HEK293 (cell line): ENCODE measurements around the gene ARHGEF4.

Experiments
- ATF2 ChIP-seq: fragments of 450-650 bp; formaldehyde crosslinking; IDR thresholded peaks from 2 replicates; pipeline ENCODE4 v1.5.1; 2016; ENCODE audit warnings: missing biosample characterization, missing genetic modification characterization, low read depth
- CTCF ChIP-seq: fragments of 450-650 bp; formaldehyde crosslinking; IDR thresholded peaks from 2 replicates; pipeline ENCODE4 v1.5.1; 2016; ENCODE audit warnings: missing biosample characterization, missing genetic modification characterization
- ELK4 ChIP-seq: IDR thresholded peaks from 2 replicates; pipeline ENCODE4 v1.6.1; 2011; ENCODE audit warnings: mild to moderate bottlenecking, low read depth, low read length, borderline replicate concordance
- KLF10 ChIP-seq: fragments of 450-650 bp; IDR thresholded peaks from 2 replicates; pipeline ENCODE4 v1.5.1; 2018; ENCODE audit warnings: missing biosample characterization, mild to moderate bottlenecking, missing genetic modification characterization
- MZF1 ChIP-seq: fragments of 450-650 bp; formaldehyde crosslinking; IDR thresholded peaks from 2 replicates; pipeline ENCODE4 v1.5.1; 2017; ENCODE audit warnings: missing biosample characterization, missing genetic modification characterization, borderline replicate concordance
- PRDM10 ChIP-seq: fragments of 450-650 bp; formaldehyde crosslinking; IDR thresholded peaks from 2 replicates; pipeline ENCODE4 v1.5.1; 2016; ENCODE audit warnings: missing biosample characterization, missing genetic modification characterization
- YY1 ChIP-seq: fragments of 450-650 bp; formaldehyde crosslinking; IDR thresholded peaks from 2 replicates; pipeline ENCODE4 v1.5.1; 2018; ENCODE audit warnings: missing biosample characterization, missing genetic modification characterization
- YY2 ChIP-seq: fragments of 450-650 bp; formaldehyde crosslinking; IDR thresholded peaks from 2 replicates; pipeline ENCODE4 v1.5.1; 2016; ENCODE audit warnings: missing biosample characterization, missing genetic modification characterization
- ZBTB10 ChIP-seq: fragments of 450-650 bp; formaldehyde crosslinking; IDR thresholded peaks from 2 replicates; pipeline ENCODE4 v1.5.1; 2016; ENCODE audit warnings: missing biosample characterization, missing genetic modification characterization
- ZBTB6 ChIP-seq: fragments of 450-650 bp; formaldehyde crosslinking; IDR thresholded peaks from 2 replicates; pipeline ENCODE4 v1.5.1; 2017; ENCODE audit warnings: missing biosample characterization, missing genetic modification characterization
- ZNF248 ChIP-seq: fragments of 450-650 bp; formaldehyde crosslinking; IDR thresholded peaks from 2 replicates; pipeline ENCODE4 v1.5.1; 2017; ENCODE audit warnings: missing biosample characterization, missing genetic modification characterization
- ZNF394 ChIP-seq: fragments of 450-650 bp; formaldehyde crosslinking; IDR thresholded peaks from 2 replicates; pipeline ENCODE4 v1.5.1; 2016; ENCODE audit warnings: missing biosample characterization, missing genetic modification characterization, mild to moderate bottlenecking, moderate library complexity, borderline replicate concordance
- ZNF549 ChIP-seq: fragments of 450-650 bp; IDR thresholded peaks from 2 replicates; pipeline ENCODE4 v1.5.1; 2018; ENCODE audit warnings: missing biosample characterization, missing genetic modification characterization, mild to moderate bottlenecking, inconsistent platforms, moderate library complexity

GRCh38 chr2:131039535-131039907 lies 202.8 kb downstream of the ARHGEF4 start:
- no peak for TF ChIP-seq CTCF (tag by site-specific recombination)
- no peak for TF ChIP-seq PRDM10 (tag by site-specific recombination)
- TF ChIP-seq YY2 (tag by site-specific recombination) = no peak
- no peak for TF ChIP-seq YY1 (tag by site-specific recombination)
- no peak for TF ChIP-seq ELK4
- no peak for TF ChIP-seq ZNF248 (tag by site-specific recombination)
- TF ChIP-seq KLF10 = no peak
- no peak for TF ChIP-seq MZF1 (tag by site-specific recombination)
- no peak for TF ChIP-seq ATF2 (tag by site-specific recombination)
- TF ChIP-seq ZBTB10 = no peak
- TF ChIP-seq ZBTB6 (tag by site-specific recombination) = no peak
- no peak for TF ChIP-seq ZNF549 (tag by site-specific recombination)
- TF ChIP-seq ZNF394 (tag by site-specific recombination) = no peak
